GM12872 (cell line): ENCODE results near the gene SDCCAG8.

Experiments used
- TF ChIP-seq, protein P1 (sequence below): IDR thresholded peaks from 3 replicates; pipeline ENCODE4 v1.5.1; 2011; ENCODE audit warnings: low read depth, mild to moderate bottlenecking, low read length, moderate library complexity; ENCODE audit not compliant: insufficient read depth

Gene SDCCAG8

DNA sequence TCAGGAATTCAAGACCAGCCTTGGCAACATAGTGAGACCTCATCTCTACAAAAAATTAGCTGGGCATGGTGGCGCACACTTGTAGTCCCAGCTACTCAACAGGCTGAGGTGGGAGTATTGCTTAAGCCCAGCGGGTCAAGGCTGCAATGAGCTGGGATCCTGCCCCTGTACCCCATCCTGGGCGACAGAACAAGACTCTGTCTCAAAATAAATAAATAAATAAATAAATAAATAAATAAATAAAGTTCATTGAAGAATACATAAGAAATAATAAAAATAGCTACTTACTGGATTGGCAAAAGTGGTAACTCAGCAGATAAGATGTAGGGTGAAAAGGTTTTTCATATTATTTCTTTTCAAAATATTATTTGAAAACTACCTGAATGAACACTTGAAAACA is 6.6 kb upstream of the SDCCAG8 start:
- TF ChIP-seq, protein P1, sequence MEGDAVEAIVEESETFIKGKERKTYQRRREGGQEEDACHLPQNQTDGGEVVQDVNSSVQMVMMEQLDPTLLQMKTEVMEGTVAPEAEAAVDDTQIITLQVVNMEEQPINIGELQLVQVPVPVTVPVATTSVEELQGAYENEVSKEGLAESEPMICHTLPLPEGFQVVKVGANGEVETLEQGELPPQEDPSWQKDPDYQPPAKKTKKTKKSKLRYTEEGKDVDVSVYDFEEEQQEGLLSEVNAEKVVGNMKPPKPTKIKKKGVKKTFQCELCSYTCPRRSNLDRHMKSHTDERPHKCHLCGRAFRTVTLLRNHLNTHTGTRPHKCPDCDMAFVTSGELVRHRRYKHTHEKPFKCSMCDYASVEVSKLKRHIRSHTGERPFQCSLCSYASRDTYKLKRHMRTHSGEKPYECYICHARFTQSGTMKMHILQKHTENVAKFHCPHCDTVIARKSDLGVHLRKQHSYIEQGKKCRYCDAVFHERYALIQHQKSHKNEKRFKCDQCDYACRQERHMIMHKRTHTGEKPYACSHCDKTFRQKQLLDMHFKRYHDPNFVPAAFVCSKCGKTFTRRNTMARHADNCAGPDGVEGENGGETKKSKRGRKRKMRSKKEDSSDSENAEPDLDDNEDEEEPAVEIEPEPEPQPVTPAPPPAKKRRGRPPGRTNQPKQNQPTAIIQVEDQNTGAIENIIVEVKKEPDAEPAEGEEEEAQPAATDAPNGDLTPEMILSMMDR, result no peak

DNA sequence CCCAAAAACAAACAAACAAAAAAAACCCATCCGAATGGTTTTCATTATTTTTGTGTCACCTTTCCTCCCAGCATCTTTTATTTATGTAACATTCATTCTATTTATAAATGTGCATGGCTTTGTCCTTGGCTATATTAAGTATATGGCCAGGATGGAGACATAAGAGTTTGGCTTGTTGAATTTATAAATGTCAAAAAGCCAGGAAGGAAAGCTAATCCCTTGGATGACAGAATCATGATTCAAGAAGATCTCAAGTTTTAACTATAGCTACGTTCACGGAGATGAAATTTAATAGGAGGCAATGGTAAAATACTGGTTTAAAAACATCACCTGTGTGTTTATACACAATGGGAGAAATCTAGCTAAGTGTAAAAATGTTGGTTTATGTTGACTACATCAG is 5.7 kb upstream of the SDCCAG8 start:
- TF ChIP-seq, protein P1, result no peak

DNA sequence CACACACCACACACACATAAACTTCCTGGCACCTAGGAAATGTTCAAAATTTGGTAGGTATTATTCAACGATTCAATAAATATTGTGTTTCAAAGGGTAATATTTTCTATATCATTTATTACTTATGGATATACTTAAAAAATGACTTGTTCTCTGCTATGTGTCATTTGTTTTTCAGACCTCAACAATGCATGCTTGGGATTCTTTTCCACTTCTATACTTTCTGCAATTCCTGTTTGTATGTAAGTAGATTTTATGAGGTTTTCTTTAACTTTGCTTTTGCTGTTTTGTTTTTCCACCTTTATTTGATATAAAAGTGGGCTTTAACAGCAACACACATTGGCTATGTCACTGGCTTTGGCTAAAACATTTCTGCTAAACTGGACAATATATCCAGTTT is 4.3 kb upstream of the SDCCAG8 start:
- TF ChIP-seq, protein P1, result no peak

DNA sequence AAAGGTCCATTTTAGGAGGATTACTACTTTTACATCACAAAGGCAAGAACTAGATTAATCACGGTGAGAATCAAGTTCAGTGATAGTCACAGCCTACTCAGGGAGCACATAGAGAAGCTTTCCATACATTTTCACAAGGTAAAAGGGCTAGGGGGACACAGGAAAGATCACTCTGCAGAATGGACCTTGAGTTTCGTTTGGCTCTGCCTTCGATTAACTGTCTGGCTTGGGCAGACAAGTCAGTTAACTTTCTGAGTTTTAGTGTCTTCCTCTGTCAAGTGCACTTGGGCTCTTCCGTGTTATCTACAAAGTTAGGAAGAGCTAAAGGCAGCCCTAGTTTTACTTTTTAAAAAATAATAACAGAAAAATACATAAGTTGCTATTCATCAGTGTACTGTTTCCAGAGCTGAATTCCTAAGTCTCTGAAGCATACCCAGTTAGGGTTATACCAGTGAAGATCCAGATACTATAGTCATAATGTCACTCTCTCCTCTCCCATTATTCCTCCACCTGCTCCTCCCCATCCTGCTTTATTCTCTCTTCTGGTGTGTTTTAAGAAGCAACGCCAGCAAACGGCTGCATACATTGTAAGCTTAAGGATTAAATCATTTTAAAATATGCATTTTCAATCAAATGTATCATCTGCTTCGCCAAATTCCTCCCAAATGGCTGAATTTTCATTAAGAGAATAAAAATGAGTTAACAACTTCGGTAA is 2.5 kb upstream of the SDCCAG8 start:
- TF ChIP-seq, protein P1, result no peak

DNA sequence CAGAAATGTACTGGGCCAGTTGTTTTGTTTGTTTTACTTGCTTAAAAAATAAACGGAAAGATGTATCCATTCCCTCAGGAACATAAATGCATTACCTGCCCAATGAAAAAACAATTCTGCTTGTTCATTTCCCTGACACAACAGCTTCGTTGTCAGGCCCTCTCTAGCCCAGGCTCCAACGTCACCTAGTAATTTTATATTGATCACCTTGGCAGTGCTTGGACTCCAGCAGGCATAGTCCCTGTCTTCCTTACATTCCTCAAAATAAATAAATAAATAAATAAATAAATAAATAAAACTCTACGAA is 2.0 kb upstream of the SDCCAG8 start:
- TF ChIP-seq, protein P1, result no peak

DNA sequence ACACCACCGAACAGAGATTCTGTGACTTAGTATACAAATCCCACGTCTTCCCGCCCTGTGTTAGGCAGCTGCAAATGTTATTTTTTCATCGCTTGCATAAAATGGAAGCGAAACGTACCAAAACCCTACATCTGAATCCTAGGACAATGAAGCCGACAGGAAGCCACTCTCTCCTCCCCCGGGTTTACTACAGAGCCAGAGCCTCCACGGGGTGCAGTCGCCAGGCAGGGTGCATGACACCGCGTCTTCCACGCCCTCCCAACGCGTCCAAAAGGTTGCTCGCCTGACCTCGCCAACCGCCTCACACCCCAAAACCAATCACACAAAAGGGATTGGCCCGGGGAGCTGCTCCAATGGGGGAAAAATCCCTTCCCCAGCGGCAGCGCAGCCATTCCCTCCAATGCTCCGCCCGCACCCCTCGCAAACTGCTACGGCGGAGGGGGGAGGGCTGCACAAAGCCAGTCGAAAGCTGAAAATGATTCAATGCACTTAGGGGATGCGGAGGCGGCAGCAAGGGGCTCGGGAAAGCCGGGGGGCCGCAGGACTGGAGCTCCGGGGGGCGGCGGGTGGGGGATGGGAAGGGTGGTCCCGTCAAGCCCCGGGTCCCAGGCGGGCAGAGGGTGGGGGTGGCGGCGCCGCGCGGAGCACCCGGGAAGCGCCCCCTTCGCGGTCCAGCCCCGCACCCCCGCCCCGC is 1.5 kb upstream of the SDCCAG8 start:
- TF ChIP-seq, protein P1, result no peak

DNA sequence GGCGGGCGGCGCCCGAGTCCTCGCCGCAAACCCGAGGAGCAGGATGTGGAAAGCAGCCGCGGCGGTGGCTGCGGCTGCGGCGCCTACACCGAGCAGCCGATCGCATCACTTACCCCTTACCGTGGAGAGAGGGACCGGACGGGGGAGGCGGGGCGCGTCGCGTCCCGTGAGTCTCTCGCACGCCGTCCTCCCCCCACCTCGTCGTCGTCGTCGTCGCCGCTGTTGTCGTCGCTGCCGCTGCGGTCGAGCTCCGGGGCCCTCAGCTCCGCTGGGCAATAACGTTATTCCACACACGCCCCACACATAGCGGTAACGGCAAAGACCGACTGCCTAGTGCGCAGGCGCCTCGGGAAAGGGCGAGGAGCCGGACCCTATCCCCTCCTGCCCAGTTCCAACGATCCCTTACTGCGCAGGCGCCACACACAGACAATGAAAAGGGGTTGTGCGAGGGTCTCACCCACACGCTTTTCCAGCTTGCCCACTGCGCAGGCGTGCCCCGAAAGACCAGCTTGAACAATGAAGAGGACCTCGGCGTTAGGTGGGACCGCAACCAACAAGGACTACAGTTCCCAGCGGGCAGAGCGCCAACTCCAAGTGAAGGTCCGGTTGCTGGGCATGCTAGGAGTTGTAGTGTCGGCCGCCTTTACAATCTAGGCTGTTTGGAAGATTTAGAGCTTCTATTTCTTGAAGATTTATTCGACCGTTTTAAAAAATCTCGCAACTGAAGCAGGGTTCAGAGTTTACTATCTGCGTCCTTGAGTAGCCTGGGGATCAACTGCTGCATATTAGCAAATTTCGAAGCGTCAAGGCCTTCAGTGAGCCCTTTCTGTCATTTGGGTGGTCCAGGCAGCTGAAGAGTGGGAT is 682 bp upstream of the SDCCAG8 start, which contains the start of gene CEP170:
CEP170 (minus strand) TSS at position 355 of the 864 bp plus-strand sequence. CDS start 30,001 bp downstream, outside the sequence.
- TF ChIP-seq, protein P1, result no peak
